T-helper 9 cell (primary cell): Measurements from ENCODE around the gene CD55.

ENCODE experiments used
- DNase-seq: peaks from one replicate; pipeline ENCODE4 v3.0.0-alpha.2; 2020
- total RNA-seq, 2 donors: gene quantifications; one replicate each; lab custom pipeline; 2026; lab: John Stamatoyannopoulos, UW

CD55 gene
- total RNA-seq = 107 to 151 reads per million in 2 donors

GRCh38 chr1:207321079-207321789 is at the start of gene CD55:
Gene CD55, plus strand, starts transcription at chr1:207321678. Its CDS starts 88 bp downstream, at chr1:207321766.
- DNase-seq = peak; percentile 99

GRCh38 chr1:207274882-207275281 is 46.6 kb upstream of the CD55 start:
- DNase-seq = no peak

- no peak for DNase-seq
These were observed 45.0 kb upstream of the CD55 start for GRCh38 chr1:207276465-207276864.

GRCh38 chr1:207277241-207277640 is 44.2 kb upstream of the CD55 start:
- no peak for DNase-seq

- no peak for DNase-seq
These were observed 41.8 kb upstream of the CD55 start for GRCh38 chr1:207279652-207280051.

GRCh38 chr1:207280706-207281105 is 40.8 kb upstream of the CD55 start:
- DNase-seq = no peak

GRCh38 chr1:207282058-207282457 is 39.4 kb upstream of the CD55 start:
- no peak for DNase-seq

- DNase-seq = no peak
These were observed 38.7 kb upstream of the CD55 start for GRCh38 chr1:207282496-207283380.

- no peak for DNase-seq
These were observed 38.1 kb upstream of the CD55 start for GRCh38 chr1:207283421-207283820.

- DNase-seq = no peak
These were observed 37.1 kb upstream of the CD55 start for GRCh38 chr1:207284209-207284897.

GRCh38 chr1:207286786-207287468 is 34.6 kb upstream of the CD55 start:
- DNase-seq = no peak

GRCh38 chr1:207288315-207288714 is 33.2 kb upstream of the CD55 start:
- DNase-seq = no peak

- DNase-seq = no peak
These were observed 31.7 kb upstream of the CD55 start for GRCh38 chr1:207289756-207290155.

- no peak for DNase-seq
These were observed 29.8 kb upstream of the CD55 start for GRCh38 chr1:207291723-207292122.

GRCh38 chr1:207298186-207298585 is 23.3 kb upstream of the CD55 start:
- no peak for DNase-seq

- no peak for DNase-seq
These were observed 22.7 kb upstream of the CD55 start for GRCh38 chr1:207298636-207299398.

GRCh38 chr1:207300970-207301369 is 20.5 kb upstream of the CD55 start:
- DNase-seq = no peak

GRCh38 chr1:207302618-207303393 is 18.7 kb upstream of the CD55 start:
- DNase-seq = no peak

- DNase-seq = no peak
These were observed 16.6 kb upstream of the CD55 start for GRCh38 chr1:207304710-207305488.

- no peak for DNase-seq
These were observed 16.0 kb upstream of the CD55 start for GRCh38 chr1:207305489-207305873.
